GM19351 (cell line): ENCODE data around the gene SH2B2.
A peak's percentile ranks its signal among the peaks of the same experiment; 100 is the strongest.
"Not testable (repeated sequence)": the region's sequence is repeated elsewhere in the genome, so short reads cannot be mapped to it uniquely, and the experiment has no call there.

Experiments
- ATAC-seq: cut with Tn5 transposase; IDR thresholded peaks from one replicate; pipeline ENCODE4 v1.9.1; 2021; ENCODE audit warnings: mild to moderate bottlenecking, moderate library complexity; ENCODE audit not compliant: unreplicated experiment

SH2B2 gene

GRCh38 chr7:102284891-102285539 lies 1.7 kb upstream of the SH2B2 start:
- ATAC-seq: no peak

- ATAC-seq: no peak
These were observed 980 bp upstream of the SH2B2 start for GRCh38 chr7:102285540-102286236.

- ATAC-seq: peak; percentile 3
These were observed 678 bp downstream of the SH2B2 start for GRCh38 chr7:102287111-102287980.

- ATAC-seq: no peak
These were observed 1.3 kb downstream of the SH2B2 start for GRCh38 chr7:102287981-102288278.

GRCh38 chr7:102288285-102288930 lies 1.7 kb downstream of the SH2B2 start:
- no peak for ATAC-seq

GRCh38 chr7:102289057-102289456 lies 2.4 kb downstream of the SH2B2 start:
- ATAC-seq: no peak

- peak; percentile 56 for ATAC-seq
These were observed 4.6 kb downstream of the SH2B2 start for GRCh38 chr7:102291056-102291915.

GRCh38 chr7:102291916-102292267 lies 5.2 kb downstream of the SH2B2 start:
- no peak for ATAC-seq

- no peak for ATAC-seq
These were observed 6.4 kb downstream of the SH2B2 start for GRCh38 chr7:102292813-102293798.

- no peak for ATAC-seq
These were observed 7.9 kb downstream of the SH2B2 start for GRCh38 chr7:102294589-102294988.

GRCh38 chr7:102295346-102296178 lies 8.9 kb downstream of the SH2B2 start:
- ATAC-seq: no peak

GRCh38 chr7:102296179-102296438 lies 9.4 kb downstream of the SH2B2 start:
- no peak for ATAC-seq

GRCh38 chr7:102296514-102296913 lies 9.8 kb downstream of the SH2B2 start:
- ATAC-seq: no peak

GRCh38 chr7:102297487-102298218 lies 11.0 kb downstream of the SH2B2 start:
- ATAC-seq: no peak

GRCh38 chr7:102300643-102301221 lies 14.1 kb downstream of the SH2B2 start:
- ATAC-seq: no peak

GRCh38 chr7:102301367-102301766 lies 14.7 kb downstream of the SH2B2 start:
- ATAC-seq: not testable (repeated sequence)

- no peak for ATAC-seq
These were observed 15.4 kb downstream of the SH2B2 start for GRCh38 chr7:102302025-102302424.
